CD4-positive, alpha-beta T cell treated with Interferon alpha-2 for 1 hour (primary cell): ENCODE data around the gene SPOCD1.

ENCODE experiments used
- DNase-seq, 2 donors: peaks; one replicate each; pipeline ENCODE4 v3.0.0-alpha.2; 2020 to 2022

SPOCD1 gene

DNA sequence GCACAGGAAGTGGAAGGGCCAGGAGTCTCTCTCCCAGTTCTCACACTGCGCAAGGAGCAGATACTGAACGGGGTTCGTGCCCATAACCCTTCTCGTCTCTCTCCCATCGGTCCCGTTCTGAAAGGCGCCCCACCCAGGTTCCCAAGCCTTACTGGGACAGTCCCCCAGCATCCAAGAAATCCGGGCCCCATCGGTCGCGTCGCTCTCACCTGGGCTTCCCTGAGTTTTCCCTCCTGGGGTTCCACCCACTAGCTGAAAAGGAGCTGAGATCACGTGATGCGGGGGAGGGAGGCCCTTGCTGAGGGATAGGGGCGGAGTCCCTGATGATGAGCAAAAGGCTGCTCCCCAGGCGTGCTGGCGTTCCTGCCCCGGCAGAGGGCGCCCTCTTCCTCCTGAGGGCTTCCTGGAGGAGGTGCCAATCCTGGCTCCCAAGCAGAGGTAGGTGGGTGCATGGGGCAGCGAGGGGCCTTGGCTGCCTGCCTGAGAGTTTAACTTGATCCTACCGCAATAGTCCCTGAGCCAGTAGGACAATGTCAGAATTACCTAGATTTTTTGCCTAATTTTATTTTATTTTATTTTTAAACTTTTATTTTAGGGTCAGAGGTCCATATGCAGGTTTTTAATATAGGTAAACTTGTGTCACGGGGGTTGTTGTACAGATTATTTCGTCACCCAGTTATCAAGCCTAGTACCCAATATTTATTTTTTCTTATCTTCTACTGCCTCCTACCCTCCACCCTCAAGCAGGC is at the start of gene SPOCD1:
Gene SPOCD1, minus strand, starts transcription at position 271 of the 749 bp plus-strand sequence. CDS start 689 bp downstream, outside the sequence.
- DNase-seq: peak; percentile 83 to 88

- no peak for DNase-seq
Observed at GRCh38 chr1:31862071-31862470, 46.2 kb upstream of the SPOCD1 start.

DNA sequence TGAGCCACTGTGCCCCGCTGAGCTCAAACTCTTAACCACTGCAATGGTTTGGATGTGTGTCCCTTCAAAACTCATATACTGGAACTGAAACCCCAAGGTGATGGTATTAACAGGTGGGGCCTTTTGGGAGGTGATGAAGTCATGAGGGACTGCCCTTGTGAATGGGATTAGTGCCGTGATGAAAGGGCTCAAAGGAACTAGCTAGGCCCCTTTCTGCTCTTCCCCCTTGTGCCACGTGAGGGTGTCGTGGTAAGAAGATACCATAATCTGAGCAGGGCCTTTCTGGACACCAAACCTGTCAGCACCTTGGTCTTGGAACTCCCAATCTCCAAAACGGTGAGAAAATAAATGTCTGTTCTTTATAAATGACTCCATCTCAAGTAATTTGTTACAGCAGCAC is 45.5 kb upstream of the SPOCD1 start:
- DNase-seq: no peak

DNA sequence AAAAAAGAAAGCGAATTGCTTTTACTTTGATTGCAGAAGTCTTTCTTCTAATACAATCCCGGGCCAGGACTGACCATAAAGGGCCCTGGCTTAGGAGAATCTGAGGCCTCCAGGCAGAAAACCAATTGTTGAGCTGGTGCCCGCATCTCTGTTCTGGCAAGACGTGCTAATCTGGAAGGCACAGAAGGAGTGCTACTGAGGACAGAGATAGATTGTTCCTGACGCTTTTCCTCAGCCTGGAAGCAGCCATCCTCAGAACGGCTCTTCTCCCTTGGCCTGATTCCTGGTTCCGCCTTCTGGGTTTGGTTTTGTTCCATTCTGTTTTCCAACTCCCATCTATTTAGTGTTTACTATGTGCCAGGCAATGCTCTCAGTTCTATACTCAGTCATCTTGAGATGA is 44.8 kb upstream of the SPOCD1 start:
- DNase-seq: no peak

DNA sequence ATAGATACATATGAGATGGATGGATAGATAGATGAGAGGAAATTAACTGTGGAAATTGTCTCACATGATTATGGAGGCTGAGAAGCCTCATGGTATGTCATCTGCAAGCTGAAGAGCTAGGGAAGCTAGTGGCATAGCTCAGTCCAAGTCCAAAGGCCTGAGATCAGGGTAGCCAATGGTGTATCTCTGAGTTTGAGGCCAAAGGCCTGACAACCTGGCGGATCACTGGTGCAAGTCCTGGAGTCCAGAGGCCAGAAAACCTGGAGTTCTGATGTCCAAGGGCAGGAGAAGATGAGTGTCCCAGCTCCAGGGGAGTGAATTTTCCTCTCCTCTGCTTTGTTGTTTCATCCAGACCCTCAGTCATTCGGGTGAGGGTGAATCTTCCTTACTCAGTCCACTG is 43.9 kb upstream of the SPOCD1 start:
- DNase-seq: no peak

DNA sequence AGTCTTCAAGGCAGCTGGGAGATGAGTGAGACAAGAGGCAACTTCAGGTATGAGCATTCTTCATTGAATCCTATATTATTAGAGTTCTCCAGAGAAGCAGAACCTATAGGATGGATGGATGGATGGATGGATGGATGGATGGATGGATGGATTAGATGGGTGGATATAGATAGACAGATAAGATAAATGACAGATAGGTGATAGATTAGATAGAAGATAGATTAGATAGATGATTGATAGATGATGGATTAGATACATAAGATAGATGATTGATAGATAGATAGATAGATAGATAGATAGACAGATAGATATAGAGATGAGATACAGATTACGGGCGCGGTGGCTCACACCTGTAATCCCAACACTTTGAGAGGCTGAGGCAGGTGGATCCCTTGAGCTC is 43.2 kb upstream of the SPOCD1 start:
- no peak for DNase-seq

- DNase-seq: no peak
Observed at GRCh38 chr1:31857863-31858262, 42.0 kb upstream of the SPOCD1 start.

GRCh38 chr1:31856140-31856539 is 40.3 kb upstream of the SPOCD1 start:
- DNase-seq: no peak

DNA sequence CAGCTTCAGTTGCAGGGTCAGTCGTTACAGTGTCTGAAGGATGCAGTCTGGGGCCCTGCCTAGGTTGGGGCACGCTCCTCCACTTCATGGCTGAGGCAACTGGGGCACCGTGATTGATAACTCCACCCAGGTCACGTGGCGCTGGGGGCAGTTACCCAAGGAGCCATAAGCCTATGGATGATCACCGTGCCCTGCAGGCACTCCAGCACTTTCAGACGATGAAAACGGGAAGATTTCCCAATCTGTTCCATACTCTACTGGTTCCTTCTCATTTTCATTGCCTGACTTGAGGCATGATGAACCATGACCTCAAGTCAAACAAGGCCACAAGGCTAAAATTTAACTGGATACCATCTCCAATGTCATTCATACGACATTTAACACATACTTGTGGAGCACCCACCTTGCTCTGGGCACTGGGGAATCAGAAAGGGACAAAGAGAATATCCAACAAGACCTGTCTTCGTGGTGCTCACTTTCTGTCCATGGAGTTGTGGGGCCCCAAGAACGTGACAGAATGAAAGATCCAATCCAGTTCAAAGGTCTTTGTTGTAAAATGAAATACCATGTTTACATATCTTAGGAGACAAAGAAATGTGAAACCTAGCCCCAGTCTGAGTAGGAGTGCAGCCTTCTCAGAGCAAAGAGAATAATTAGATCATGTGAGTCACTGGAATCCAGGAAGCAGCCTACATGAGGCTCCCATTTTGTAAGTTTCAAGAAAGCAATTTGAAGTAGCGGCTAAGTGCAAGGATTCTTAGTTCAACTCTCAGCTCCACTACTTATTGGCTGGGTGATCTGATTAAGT is 39.4 kb upstream of the SPOCD1 start:
- no peak for DNase-seq

GRCh38 chr1:31849653-31850052 is 33.8 kb upstream of the SPOCD1 start:
- DNase-seq: no peak

- DNase-seq: peak; percentile 36 to 61
Observed at GRCh38 chr1:31848381-31848897, 32.6 kb upstream of the SPOCD1 start.

DNA sequence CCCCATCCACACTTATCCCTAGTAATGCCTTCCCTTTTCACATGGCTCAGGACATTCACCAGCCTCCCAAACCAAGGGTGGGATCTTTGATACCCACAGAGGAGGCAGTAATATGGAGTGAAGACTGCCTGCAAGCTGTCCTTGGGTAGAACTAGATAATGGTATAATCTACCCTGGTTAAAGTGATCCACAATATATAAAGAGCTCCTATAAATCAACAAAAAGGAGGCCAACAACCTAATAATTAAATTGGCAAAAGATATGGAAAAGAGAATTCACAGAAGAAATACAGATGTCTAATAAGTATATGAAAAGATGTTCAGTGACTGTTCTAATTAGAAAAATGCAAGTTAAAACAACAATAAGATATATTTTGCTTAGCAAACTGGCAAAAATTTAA is 30.7 kb upstream of the SPOCD1 start:
- no peak for DNase-seq

- no peak for DNase-seq
Observed at GRCh38 chr1:31843506-31843905, 27.7 kb upstream of the SPOCD1 start.

DNA sequence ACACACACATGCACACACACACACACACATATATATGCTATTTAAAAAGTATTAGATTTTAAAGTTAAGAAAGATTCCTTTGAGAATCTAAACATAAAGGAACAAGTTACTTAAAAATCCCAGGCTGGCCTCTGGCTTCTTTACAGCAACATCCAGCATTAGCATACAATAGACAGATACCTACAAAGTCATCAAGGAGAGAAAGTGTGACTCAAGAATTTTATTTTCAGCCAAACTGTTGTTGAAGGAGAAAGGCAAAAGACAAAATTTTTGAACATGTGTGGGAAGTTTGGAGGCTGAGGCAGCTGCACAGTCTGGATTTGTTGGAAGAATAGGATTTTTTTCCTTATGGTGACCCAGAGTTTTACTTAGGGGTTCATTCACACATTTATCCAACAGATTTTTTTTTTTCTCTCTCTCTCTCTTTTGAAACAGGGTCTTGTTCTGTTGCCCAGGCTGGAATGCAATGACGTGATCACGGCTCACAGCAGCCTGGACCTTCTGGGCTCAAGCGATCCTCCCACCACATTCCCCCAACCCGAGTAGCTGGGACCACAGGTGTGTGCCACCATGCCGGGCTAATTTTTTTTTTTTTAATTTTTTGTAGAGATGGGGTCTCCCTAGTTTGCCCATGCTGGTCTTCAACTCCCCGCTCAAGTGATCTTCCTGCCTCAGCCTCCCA is 24.0 kb upstream of the SPOCD1 start:
- DNase-seq: no peak

DNA sequence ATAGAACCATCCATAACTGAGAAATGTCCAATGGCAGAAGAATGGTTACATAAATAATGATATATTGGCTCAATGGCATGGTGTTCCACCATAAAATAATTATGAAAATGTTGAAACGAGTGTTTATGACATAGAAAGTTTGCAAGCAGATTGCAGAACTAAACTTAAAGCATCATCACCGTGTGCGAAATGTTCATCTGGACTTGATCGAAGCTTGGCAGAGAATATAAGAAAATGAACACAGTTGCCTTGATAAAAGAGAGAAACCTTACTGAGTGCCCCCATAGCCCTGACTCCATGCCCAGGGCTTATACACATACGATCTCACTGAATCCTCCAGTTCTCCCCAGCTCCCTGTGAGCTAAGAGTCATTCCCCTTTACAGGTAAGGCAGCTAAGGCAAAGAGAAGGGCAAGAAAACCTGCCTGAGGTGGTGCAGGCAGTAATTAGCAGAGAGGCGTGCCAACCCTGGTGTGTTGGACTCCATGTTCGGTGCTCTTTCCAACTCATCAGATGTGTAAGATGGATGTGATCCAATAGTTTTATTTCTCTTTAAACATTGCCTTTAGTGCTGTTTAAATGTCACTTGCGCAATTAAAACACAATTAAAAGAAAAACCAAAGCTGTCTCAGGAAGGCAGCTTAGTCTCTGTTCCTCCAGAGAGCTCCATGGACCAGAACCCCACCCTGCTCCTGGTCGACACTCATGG is 21.8 kb upstream of the SPOCD1 start:
- DNase-seq: no peak

DNA sequence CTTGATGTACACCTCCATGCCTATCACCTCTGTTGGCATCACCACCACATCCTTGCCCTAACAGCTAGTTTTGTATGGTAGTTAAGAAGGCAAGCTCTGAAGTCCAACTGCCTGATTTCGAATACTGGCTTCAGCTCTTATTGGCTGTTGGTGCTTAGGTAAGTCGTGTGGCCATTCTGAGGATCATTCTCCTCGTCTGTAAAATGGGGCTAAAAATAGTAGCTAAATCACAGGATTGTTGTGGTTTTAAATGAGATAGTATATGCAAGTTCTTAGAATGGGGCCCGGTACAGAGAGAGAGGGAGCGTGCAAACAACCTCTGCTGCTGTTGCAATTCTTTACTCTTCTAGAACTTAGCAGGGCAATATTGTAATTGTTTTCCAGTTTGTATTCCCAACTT is 20.8 kb upstream of the SPOCD1 start:
- no peak for DNase-seq

- DNase-seq: no peak
Observed at GRCh38 chr1:31835415-31835814, 19.6 kb upstream of the SPOCD1 start.

DNA sequence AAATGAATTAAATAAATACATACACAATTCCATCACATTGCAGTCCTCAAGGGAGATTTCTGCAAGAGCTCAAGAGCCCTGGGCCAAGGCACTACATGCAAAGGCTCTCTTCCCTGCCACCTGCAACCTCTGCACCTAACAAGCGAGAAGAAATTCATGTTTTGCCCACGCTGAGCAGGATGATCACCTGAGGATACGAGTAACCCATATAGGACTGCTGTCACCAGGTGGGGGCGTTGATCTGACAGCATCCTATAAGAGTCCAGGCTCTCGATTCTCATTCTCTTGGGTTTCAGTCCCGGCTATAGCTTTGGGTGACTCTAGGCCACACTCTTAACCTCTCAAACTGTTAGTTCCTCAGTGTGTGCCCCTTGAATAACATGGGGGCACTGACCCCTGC is 18.7 kb upstream of the SPOCD1 start:
- DNase-seq: peak in 1 of 2 donors; percentile 36

GRCh38 chr1:31831397-31832378 is 15.9 kb upstream of the SPOCD1 start:
- DNase-seq: no peak

DNA sequence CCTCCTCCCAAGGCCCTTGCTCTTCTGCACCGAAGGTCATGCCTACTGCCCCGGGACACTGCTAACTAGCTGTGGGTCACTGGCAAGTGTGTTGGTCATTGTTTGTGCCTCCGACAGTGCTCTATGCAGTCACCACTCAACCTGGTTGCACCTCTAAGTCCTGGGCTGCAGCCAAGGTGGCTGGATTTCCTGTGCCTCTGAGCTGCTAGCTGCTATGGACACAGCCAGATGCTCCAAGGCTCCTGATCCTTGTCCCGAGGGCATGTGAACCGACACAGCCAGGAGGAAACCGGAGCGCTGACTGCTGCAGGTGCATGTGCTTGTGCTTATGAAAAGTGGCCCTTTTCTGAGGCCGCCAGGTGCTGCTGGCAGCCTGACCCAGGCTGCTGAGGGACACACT is 14.7 kb upstream of the SPOCD1 start:
- no peak for DNase-seq

GRCh38 chr1:31830065-31830464 is 14.2 kb upstream of the SPOCD1 start:
- DNase-seq: no peak
